SK-N-SH treated with all-trans-retinoic acid at 6 μM for 48 hours (cell line): ENCODE measurements around the gene PLD1.
"Not testable (repeated sequence)": the region's sequence is repeated elsewhere in the genome, so short reads cannot be mapped to it uniquely, and the experiment has no call there.

Experiments used
- ATAC-seq: fragments of 200-7000 bp; cut with Tn5 transposase; 3 replicates; pipeline ENCODE4 v1.9.1; 2020; ENCODE audit warnings: mild to moderate bottlenecking, moderate library complexity
- ARNTL ChIP-seq: fragments of 450-650 bp; formaldehyde crosslinking; IDR thresholded peaks from 2 replicates; pipeline ENCODE4 v1.5.0; 2020; ENCODE audit warnings: low read depth, mild to moderate bottlenecking, moderate library complexity, borderline replicate concordance
- BACH2 ChIP-seq: fragments of 250-450 bp; sonication (Bioruptor Pico); IDR thresholded peaks from 2 replicates; pipeline ENCODE4 v1.9.0; 2021; ENCODE audit warnings: mild to moderate bottlenecking, borderline replicate concordance
- CSDC2 ChIP-seq: fragments of 250-450 bp; sonication (Bioruptor Pico); IDR thresholded peaks from 2 replicates; pipeline ENCODE4 v1.5.0; 2020; ENCODE audit warnings: mild to moderate bottlenecking, moderate library complexity
- ESRRG ChIP-seq: fragments of 250-450 bp; sonication (Bioruptor Pico); IDR thresholded peaks from 2 replicates; pipeline ENCODE4 v1.6.1; 2021; ENCODE audit warnings: mild to moderate bottlenecking
- ISL1 ChIP-seq: fragments of 250-450 bp; sonication (Bioruptor Pico); IDR thresholded peaks from 2 replicates; pipeline ENCODE4 v2.1.2; 2022; ENCODE audit warnings: mild to moderate bottlenecking, moderate library complexity
- OSR1 ChIP-seq: fragments of 250-450 bp; sonication (Bioruptor Pico); IDR thresholded peaks from 2 replicates; pipeline ENCODE4 v1.8.0; 2022; ENCODE audit warnings: moderate library complexity, mild to moderate bottlenecking, inconsistent platforms
- PPARA ChIP-seq: fragments of 250-450 bp; sonication (Bioruptor Pico); IDR thresholded peaks from 2 replicates; pipeline ENCODE4 v1.5.0; 2020; ENCODE audit warnings: mild to moderate bottlenecking, borderline replicate concordance
- RARB ChIP-seq: fragments of 250-450 bp; sonication (Bioruptor Pico); IDR thresholded peaks from 2 replicates; pipeline ENCODE4 v1.8.0; 2021; ENCODE audit warnings: mild to moderate bottlenecking, moderate library complexity
- SNAI2 ChIP-seq: fragments of 250-450 bp; sonication (Bioruptor Pico); IDR thresholded peaks from 2 replicates; pipeline ENCODE4 v1.5.0; 2020; ENCODE audit warnings: mild to moderate bottlenecking, moderate library complexity
- TCF4 ChIP-seq: fragments of 250-450 bp; sonication (Bioruptor Pico); IDR thresholded peaks from 2 replicates; pipeline ENCODE4 v1.8.0; 2021; ENCODE audit warnings: mild to moderate bottlenecking, moderate library complexity, borderline replicate concordance
- TOX ChIP-seq: fragments of 250-450 bp; sonication (Bioruptor Pico); IDR thresholded peaks from 2 replicates; pipeline ENCODE4 v1.8.0; 2021; ENCODE audit warnings: mild to moderate bottlenecking, moderate library complexity, borderline replicate concordance
- ZC3H10 ChIP-seq: fragments of 250-450 bp; sonication (Bioruptor Pico); IDR thresholded peaks from 2 replicates; pipeline ENCODE4 v1.5.1; 2021; ENCODE audit warnings: mild to moderate bottlenecking, moderate library complexity
- ZFP3 ChIP-seq: fragments of 250-450 bp; sonication (Bioruptor Pico); IDR thresholded peaks from 2 replicates; pipeline ENCODE4 v1.5.0; 2020; ENCODE audit warnings: mild to moderate bottlenecking, moderate library complexity
- ZFP30 ChIP-seq: fragments of 450-650 bp; formaldehyde crosslinking; IDR thresholded peaks from 2 replicates; pipeline ENCODE4 v1.5.0; 2022; ENCODE audit warnings: mild to moderate bottlenecking, moderate library complexity
- ZNF565 ChIP-seq: fragments of 450-650 bp; formaldehyde crosslinking; conservative IDR thresholded peaks from 2 replicates; pipeline ENCODE4 v1.5.0; 2020; ENCODE audit warnings: low read depth, mild to moderate bottlenecking, moderate library complexity
- ZNF70 ChIP-seq: fragments of 450-650 bp; formaldehyde crosslinking; IDR thresholded peaks from 2 replicates; pipeline ENCODE4 v1.5.0; 2020; ENCODE audit warnings: mild to moderate bottlenecking, moderate library complexity
- ZNF8 ChIP-seq: fragments of 450-650 bp; formaldehyde crosslinking; IDR thresholded peaks from 2 replicates; pipeline ENCODE4 v1.5.0; 2020; ENCODE audit warnings: mild to moderate bottlenecking, moderate library complexity
- TF ChIP-seq, protein P1 (sequence below): fragments of 250-450 bp; sonication (Bioruptor Pico); IDR thresholded peaks from 2 replicates; pipeline ENCODE4 v1.8.0; 2020; ENCODE audit warnings: mild to moderate bottlenecking, moderate library complexity, borderline replicate concordance
- TF ChIP-seq, protein P2 (sequence below): fragments of 250-450 bp; sonication (Bioruptor Pico); IDR thresholded peaks from 2 replicates; pipeline ENCODE4 v1.5.1; 2020; ENCODE audit warnings: low read depth, mild to moderate bottlenecking, moderate library complexity
- TF ChIP-seq, protein P3 (sequence below): fragments of 250-450 bp; sonication (Bioruptor Pico); IDR thresholded peaks from 2 replicates; pipeline ENCODE4 v1.5.0; 2020; ENCODE audit warnings: mild to moderate bottlenecking, moderate library complexity

Gene PLD1

DNA sequence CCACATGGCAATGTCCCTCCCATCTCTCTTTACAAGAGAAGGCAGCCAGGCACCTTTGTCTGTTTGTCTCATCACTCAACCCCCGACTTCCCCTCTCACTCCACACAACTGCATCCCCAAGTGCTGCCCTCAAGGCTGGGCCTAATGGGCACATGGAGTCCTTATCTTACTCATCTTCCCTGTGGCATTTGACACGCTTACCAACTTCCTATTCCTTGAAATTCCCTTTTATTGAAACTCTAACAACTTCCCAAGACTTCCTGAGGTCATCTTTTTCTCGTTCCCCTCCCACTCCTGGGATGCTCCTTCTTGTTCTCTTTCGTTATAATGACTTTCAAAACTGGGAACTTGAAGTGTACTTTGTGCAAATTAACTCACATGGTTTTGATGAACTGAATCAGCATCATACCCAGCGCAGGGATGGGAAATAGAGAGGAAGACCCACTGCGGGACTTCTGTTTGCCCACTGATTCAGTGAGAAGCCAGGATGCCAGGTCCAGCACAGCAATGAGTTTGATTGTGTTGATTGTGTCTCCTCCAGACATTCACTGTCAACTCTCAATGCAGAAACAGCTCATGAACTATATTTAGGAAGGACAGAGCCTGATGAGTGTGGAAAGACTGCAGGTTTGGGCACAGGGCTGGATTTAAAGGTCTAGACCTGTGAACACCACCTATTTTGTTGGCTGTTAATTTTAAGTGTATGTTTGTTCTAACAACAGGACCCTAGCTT lies 245.4 kb downstream of the PLD1 start (continued):
- TF ChIP-seq RARB (CRISPR knock-in tag) = no peak

DNA sequence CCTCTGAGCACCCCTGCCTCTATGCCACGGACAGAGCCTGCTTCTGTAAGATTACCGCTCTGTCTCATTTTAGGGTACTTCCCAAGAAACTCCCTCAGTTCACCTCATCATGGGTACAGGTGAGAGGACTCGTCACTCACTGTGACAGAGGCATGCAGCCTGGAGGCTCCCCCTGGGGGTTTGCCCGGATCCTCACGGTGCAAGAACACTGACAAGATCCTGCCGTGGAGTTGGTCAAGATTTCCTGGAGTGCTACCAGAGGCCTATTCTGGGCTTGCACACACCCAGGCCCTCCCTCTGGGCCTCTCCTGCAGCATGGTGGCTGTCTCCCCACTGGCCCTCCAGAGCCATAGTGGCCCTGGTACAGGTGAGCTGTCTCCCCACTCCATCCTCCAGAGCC lies 247.0 kb downstream of the PLD1 start:
- no peak for TF ChIP-seq ZFP30
- TF ChIP-seq ISL1 (CRISPR knock-in tag) = no peak
- TF ChIP-seq, protein P1, sequence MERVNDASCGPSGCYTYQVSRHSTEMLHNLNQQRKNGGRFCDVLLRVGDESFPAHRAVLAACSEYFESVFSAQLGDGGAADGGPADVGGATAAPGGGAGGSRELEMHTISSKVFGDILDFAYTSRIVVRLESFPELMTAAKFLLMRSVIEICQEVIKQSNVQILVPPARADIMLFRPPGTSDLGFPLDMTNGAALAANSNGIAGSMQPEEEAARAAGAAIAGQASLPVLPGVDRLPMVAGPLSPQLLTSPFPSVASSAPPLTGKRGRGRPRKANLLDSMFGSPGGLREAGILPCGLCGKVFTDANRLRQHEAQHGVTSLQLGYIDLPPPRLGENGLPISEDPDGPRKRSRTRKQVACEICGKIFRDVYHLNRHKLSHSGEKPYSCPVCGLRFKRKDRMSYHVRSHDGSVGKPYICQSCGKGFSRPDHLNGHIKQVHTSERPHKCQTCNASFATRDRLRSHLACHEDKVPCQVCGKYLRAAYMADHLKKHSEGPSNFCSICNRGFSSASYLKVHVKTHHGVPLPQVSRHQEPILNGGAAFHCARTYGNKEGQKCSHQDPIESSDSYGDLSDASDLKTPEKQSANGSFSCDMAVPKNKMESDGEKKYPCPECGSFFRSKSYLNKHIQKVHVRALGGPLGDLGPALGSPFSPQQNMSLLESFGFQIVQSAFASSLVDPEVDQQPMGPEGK (CRISPR knock-in tag) = no peak
- no peak for TF ChIP-seq CSDC2 (CRISPR knock-in tag)
- no peak for TF ChIP-seq ZNF70 (CRISPR knock-in tag)
- no peak for TF ChIP-seq PPARA (CRISPR knock-in tag)
- TF ChIP-seq TCF4 (CRISPR knock-in tag) = no peak
- no peak for TF ChIP-seq ARNTL (CRISPR knock-in tag)
- no peak for ATAC-seq

DNA sequence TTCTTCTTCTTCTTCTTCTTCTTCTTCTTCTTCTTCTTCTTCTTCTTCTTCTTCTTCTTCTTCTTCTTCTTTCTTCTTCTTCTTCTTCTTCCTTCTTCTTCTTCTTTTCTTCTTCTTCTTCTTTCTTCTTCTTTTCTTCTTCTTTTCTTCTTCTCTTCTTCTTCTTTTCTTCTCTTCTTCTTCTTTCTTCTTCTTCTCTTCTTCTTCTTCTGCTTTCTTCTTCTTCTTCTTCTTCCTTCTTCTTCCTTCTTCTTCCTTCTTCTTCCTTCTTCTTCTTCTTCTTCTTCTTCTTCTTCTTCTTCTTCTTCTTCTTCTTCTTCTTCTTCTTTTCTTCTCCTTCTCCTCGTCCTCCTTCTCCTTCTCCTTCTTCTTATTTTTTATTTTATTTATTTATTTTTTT lies 247.8 kb downstream of the PLD1 start:
- not testable (repeated sequence) for ATAC-seq

DNA sequence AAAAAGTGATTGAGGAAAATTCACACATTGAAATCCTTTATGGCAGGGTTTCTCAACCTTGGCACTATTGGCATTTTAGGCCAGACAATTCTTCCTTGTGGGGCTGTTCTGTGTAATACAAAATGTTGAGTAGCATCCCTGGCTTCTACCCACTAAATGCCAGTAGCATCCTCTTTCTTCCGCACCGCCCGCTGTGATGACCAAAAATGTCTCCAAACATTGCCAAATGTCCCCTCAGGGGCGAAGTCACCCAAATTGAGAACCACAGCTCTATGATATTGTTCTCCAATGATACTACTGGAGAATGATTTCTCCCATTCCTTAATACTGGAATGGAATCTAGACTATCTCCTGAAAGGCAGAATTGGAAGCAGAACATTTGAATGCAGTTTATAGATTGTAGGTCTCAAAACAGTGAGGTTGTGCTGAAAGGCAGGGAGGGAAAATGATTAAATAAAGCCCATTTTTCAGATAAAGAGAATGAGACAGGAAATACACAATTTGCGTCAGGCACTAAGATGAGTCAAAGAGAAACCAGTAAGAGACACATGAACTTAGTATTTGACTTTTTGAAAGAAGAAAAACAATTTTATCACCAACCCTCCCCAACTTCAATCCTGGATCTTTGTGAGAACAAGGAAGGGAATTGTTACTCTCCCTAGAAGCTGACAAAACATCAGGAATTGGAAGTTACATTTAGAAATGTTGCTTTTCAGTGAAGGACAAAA lies 248.5 kb downstream of the PLD1 start:
- TF ChIP-seq ZNF565 = no peak
- no peak for TF ChIP-seq CSDC2 (CRISPR knock-in tag)
- TF ChIP-seq ZC3H10 = no peak
- TF ChIP-seq ESRRG (CRISPR knock-in tag) = no peak
- TF ChIP-seq, protein P2, sequence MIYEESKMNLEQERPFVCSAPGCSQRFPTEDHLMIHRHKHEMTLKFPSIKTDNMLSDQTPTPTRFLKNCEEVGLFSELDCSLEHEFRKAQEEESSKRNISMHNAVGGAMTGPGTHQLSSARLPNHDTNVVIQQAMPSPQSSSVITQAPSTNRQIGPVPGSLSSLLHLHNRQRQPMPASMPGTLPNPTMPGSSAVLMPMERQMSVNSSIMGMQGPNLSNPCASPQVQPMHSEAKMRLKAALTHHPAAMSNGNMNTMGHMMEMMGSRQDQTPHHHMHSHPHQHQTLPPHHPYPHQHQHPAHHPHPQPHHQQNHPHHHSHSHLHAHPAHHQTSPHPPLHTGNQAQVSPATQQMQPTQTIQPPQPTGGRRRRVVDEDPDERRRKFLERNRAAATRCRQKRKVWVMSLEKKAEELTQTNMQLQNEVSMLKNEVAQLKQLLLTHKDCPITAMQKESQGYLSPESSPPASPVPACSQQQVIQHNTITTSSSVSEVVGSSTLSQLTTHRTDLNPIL (CRISPR knock-in tag) = no peak
- no peak for TF ChIP-seq BACH2 (CRISPR knock-in tag)
- TF ChIP-seq ZNF8 = no peak
- no peak for ATAC-seq

DNA sequence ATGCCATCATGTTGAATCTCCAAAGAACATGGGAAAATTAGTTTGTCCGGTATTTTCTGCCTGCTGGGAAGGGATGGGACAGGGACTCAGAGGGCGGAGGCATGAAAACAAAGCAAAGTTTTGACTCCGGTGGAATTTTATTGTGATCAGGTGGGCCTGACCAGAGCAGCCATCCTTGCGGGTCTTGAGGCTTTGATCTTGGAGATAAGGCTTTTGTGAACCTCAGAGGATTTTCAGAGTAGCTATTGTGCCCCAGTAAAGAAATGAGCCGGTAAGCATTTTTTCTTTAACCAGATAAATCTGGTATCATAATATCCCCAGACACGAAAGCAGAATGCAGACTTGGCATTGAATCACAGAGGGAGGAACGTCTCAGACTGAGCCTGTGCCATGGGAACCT lies 250.7 kb downstream of the PLD1 start:
- TF ChIP-seq TCF4 (CRISPR knock-in tag) (no peak), RARB (CRISPR knock-in tag) (no peak), ESRRG (CRISPR knock-in tag) (no peak), ZC3H10 (no peak), SNAI2 (no peak), TOX (CRISPR knock-in tag) (no peak), ZFP3 (no peak), ZNF8 (no peak), OSR1 (CRISPR knock-in tag) (no peak), ARNTL (CRISPR knock-in tag) (no peak)
- TF ChIP-seq, protein P2 (CRISPR knock-in tag) = no peak
- TF ChIP-seq, all 23 proteins: peak for 0
- ATAC-seq = no peak

DNA sequence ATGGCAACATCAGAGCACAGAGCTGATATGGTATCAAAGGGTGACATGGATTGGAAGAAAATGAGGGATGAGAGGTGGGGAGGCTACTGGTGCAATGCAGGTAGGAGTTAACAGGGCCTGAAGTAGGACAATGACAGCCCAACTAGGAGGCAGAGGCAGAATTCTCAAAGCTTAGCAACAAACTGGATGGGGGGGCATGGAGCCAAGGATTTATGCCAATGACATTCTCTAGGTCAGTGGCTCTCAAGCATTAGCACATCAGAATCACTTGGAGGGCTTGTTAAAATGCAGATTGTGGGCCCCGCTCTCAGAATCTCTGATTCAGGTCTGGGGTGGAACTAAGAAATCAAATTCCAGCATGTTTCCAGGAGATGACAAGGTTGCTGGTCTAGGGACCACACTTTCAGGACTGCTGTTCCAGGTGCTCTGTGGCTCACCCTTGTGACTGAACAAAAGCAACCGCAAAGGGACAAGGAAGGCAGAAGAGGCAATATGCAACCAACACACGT lies 252.0 kb downstream of the PLD1 start:
- TF ChIP-seq ZNF70 (CRISPR knock-in tag) (no peak), ESRRG (CRISPR knock-in tag) (no peak), ISL1 (CRISPR knock-in tag) (no peak), SNAI2 (no peak), ZFP3 (no peak), PPARA (CRISPR knock-in tag) (no peak), BACH2 (CRISPR knock-in tag) (no peak)
- TF ChIP-seq, protein P2 (CRISPR knock-in tag) = no peak
- TF ChIP-seq, protein P3, sequence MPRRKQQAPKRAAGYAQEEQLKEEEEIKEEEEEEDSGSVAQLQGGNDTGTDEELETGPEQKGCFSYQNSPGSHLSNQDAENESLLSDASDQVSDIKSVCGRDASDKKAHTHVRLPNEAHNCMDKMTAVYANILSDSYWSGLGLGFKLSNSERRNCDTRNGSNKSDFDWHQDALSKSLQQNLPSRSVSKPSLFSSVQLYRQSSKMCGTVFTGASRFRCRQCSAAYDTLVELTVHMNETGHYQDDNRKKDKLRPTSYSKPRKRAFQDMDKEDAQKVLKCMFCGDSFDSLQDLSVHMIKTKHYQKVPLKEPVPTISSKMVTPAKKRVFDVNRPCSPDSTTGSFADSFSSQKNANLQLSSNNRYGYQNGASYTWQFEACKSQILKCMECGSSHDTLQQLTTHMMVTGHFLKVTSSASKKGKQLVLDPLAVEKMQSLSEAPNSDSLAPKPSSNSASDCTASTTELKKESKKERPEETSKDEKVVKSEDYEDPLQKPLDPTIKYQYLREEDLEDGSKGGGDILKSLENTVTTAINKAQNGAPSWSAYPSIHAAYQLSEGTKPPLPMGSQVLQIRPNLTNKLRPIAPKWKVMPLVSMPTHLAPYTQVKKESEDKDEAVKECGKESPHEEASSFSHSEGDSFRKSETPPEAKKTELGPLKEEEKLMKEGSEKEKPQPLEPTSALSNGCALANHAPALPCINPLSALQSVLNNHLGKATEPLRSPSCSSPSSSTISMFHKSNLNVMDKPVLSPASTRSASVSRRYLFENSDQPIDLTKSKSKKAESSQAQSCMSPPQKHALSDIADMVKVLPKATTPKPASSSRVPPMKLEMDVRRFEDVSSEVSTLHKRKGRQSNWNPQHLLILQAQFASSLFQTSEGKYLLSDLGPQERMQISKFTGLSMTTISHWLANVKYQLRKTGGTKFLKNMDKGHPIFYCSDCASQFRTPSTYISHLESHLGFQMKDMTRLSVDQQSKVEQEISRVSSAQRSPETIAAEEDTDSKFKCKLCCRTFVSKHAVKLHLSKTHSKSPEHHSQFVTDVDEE (CRISPR knock-in tag) = no peak
- ATAC-seq = no peak
